ENCODE data around the gene IL2RA. TPM values are rescaled to one million over a fixed set of nuclear protein-coding genes. Genes with fewer than 3 reads are reported as not detected.

The IL2RA gene
- total and polyA plus RNA-seq, 2 experiments from 2014 or later = not detected

GRCh38 chr10:6071181-6072175 is 9.3 kb upstream of the IL2RA start:
- Mint-ChIP-seq H3K27me3 (ENCODE audit: insufficient read depth, low read depth, poor library complexity) (peaks cover 1% of the 10 kb centered on the region), H3K4me1 (no peaks in the 10 kb centered on the region), H3K36me3 (ENCODE audit: low read depth) (no peaks in the 10 kb centered on the region), H3K27ac (no peak overlapping the region), H3K4me3 (no peak overlapping the region), H3K9me3 (no peaks in the 10 kb centered on the region)
- Histone ChIP-seq H3K4me2 (no peak overlapping the region), H4K20me1 (replicated peaks; ENCODE audit: insufficient read depth) (no peaks in the 10 kb centered on the region), H3K27me3 (ENCODE audit: insufficient read depth) (no peaks in the 10 kb centered on the region), H3K4me1 (ENCODE audit: insufficient read depth) (no peaks in the 10 kb centered on the region), H2AFZ (no peak overlapping the region), H3K36me3 (ENCODE audit: insufficient read depth) (no peaks in the 10 kb centered on the region), H3F3A (replicated peaks; ENCODE audit: low read depth) (no peaks in the 10 kb centered on the region), H3K9me2 (ENCODE audit: insufficient read depth) (no peaks in the 10 kb centered on the region), H3K79me2 (replicated peaks; ENCODE audit: insufficient read depth) (no peaks in the 10 kb centered on the region), H3K4me3 (no peak overlapping the region), H3K27ac (ENCODE audit: low read depth) (no peak overlapping the region)
- DNase-seq (ENCODE audit: low spot score) (no peak), ATAC-seq (no peak)
- no peak for TF ChIP-seq NANOG (IDR thresholded peaks at IDR 0.05; ENCODE audit: borderline replicate concordance)
- no peak for TF ChIP-seq EZH2phosphoT487 (IDR thresholded peaks at IDR 0.05; ENCODE audit: unreplicated experiment)
- TF ChIP-seq ZNF331 (CRISPR knock-in tag; IDR thresholded peaks at IDR 0.05; ENCODE audit: low read depth) = no peak
- TF ChIP-seq POLR2AphosphoS5 (IDR thresholded peaks at IDR 0.05; ENCODE audit: low read depth) = no peak
- no peak for TF ChIP-seq ZNF114 (CRISPR knock-in tag; IDR thresholded peaks at IDR 0.05)
- no peak for TF ChIP-seq CREB1 (CRISPR knock-in tag; IDR thresholded peaks at IDR 0.05; ENCODE audit: low read depth)
- no peak for TF ChIP-seq ZNF462 (CRISPR knock-in tag; IDR thresholded peaks at IDR 0.05)
- no peak for TF ChIP-seq REST (IDR thresholded peaks at IDR 0.05; ENCODE audit: unreplicated experiment)
- TF ChIP-seq JUNB (IDR thresholded peaks at IDR 0.05; ENCODE audit: unreplicated experiment) = no peak
- TF ChIP-seq ETS1 (IDR thresholded peaks at IDR 0.05) = no peak

Measured in GM23338 (cell line).